ENCODE results near the gene MLN.

MLN gene

GRCh38 chr6:33803571-33804053 lies at the start of gene MLN:
Gene MLN, minus strand, starts transcription at chr6:33804003. Its CDS starts 2,840 bp downstream, at chr6:33801163.
- no peak for DNase-seq (ENCODE audit: low read depth)

- DNase-seq (ENCODE audit: low read depth), result no peak
Measured at GRCh38 chr6:33853026-33853425, 49.2 kb upstream of the MLN start.

- DNase-seq (ENCODE audit: low read depth), result no peak
Measured at GRCh38 chr6:33851959-33852358, 48.2 kb upstream of the MLN start.

DNA sequence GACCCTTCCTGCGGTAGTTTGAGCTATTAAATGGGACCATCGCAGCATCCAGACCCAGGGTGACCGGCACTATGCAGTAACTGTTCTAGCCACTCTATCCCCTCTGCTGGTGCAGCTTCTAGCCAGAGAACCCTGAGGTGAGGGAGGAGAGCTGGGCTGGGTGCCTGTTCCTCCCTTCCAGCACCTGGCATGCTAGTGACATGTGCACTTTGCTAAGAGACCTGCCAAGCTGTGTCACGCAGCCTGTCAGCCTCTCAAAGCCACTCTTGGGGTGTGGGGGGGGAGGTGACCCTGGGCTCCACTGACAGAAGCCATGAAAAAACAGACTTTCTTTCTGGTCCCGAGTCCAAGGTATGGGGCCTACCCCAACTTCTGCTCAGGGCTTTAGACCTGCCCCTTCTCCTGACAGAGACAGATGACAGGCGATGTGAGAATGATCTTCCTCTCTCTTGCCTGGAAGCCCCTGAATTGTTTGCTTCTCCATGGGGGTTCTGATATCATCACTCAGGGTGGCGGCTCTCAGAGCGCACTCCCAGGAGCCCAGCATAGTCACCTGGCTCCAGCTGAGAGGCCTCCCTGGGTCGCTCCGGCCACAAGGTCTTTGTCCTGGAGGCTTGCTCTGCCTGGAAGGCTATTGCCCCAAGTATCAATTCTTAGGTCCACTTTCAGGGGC lies 47.2 kb upstream of the MLN start:
- DNase-seq (ENCODE audit: low read depth), result no peak

GRCh38 chr6:33850296-33850695 lies 46.5 kb upstream of the MLN start:
- no peak for DNase-seq (ENCODE audit: low read depth)

DNA sequence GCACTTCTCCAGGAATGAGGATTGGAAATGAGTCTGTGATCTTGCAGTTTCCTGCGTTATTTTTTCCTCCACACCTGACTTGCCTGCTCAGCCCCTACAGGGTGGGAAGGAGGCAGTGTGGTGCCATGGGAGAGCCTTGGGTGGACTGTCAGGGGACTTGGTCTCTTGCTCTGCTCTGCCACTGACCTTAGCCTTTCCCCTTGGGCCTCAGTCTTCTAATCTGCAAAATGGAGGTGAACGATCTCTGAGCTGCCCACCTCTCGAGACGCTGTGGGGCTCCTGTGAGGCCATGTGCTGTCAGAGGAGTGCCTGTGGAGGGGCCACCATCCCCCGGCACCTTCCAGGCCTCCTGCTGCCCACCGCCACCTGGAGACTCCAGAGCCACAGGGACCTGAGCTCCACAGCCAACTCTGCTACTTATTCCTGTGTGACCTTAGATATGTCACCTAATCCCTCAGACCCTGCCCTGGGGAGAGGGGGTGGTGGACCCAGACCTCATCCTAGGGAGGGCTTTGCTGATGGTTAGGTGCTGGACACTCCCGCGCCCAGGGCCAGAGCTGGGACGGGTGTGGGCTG lies 45.8 kb upstream of the MLN start:
- DNase-seq (ENCODE audit: low read depth), result no peak

GRCh38 chr6:33848484-33848883 lies 44.7 kb upstream of the MLN start:
- no peak for DNase-seq (ENCODE audit: low read depth)

GRCh38 chr6:33847867-33848266 lies 44.1 kb upstream of the MLN start:
- no peak for DNase-seq (ENCODE audit: low read depth)

- no peak for DNase-seq (ENCODE audit: low read depth)
Measured at GRCh38 chr6:33847078-33847477, 43.3 kb upstream of the MLN start.

DNA sequence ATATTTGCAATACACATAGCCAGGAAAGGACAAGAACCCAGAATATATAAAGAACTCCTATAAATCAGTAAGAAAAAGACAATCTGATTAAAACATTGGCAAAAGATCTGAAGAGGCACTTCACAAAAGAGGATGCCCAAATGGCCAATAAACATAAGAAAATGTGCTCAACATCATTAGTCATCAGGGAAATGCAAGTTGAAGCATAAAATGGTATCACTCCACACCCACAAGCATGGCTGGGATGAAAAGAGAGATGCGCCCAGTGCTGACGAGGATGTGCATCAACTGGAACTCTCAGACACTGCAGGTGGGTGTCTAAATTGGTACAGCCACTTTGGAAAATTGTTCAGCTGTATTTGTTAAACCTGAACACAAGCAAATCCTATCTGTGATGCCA lies 42.4 kb upstream of the MLN start:
- DNase-seq (ENCODE audit: low read depth), result no peak

DNA sequence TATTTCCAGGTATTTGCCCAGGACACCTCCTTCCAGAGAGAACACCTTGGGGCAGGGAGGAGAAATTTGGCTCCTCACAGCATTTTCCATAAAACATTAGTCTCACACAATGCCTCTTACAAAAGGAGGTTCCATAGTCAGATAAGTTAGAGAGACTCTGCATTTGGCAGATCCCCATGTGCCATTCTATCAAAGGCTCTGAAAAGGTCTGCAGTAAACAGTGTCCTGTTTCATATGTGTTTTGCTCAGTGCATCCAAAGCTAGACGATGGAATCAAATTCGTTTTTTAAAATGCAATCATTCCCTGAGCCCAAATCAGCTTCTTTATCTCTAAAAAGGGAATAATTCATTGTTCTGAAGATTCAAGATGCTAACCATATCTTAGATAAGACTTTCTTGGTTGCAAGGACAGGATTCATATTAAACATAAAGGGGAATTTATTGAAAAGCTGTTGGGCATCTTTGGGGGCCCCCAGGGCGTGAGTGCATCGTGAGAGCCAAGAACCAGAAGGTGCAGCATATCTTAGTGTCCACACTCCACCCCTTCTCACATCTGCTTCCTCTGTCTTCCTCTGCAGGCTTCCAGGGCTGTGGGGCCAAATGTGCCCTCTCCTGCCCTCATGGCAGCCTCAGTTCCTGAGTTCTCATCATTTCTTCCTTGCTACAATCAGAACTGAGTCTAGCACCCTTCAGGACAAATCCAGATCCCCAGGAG lies 41.4 kb upstream of the MLN start:
- no peak for DNase-seq (ENCODE audit: low read depth)

- no peak for DNase-seq (ENCODE audit: low read depth)
Measured at GRCh38 chr6:33843131-33844121, 39.6 kb upstream of the MLN start.

GRCh38 chr6:33841868-33842267 lies 38.1 kb upstream of the MLN start:
- no peak for DNase-seq (ENCODE audit: low read depth)

GRCh38 chr6:33841070-33841469 lies 37.3 kb upstream of the MLN start:
- no peak for DNase-seq (ENCODE audit: low read depth)

- no peak for DNase-seq (ENCODE audit: low read depth)
Measured at GRCh38 chr6:33840048-33840926, 36.5 kb upstream of the MLN start.

- no peak for DNase-seq (ENCODE audit: low read depth)
Measured at GRCh38 chr6:33839399-33840047, 35.7 kb upstream of the MLN start.

- DNase-seq (ENCODE audit: low read depth), result no peak
Measured at GRCh38 chr6:33838983-33839382, 35.2 kb upstream of the MLN start.

DNA sequence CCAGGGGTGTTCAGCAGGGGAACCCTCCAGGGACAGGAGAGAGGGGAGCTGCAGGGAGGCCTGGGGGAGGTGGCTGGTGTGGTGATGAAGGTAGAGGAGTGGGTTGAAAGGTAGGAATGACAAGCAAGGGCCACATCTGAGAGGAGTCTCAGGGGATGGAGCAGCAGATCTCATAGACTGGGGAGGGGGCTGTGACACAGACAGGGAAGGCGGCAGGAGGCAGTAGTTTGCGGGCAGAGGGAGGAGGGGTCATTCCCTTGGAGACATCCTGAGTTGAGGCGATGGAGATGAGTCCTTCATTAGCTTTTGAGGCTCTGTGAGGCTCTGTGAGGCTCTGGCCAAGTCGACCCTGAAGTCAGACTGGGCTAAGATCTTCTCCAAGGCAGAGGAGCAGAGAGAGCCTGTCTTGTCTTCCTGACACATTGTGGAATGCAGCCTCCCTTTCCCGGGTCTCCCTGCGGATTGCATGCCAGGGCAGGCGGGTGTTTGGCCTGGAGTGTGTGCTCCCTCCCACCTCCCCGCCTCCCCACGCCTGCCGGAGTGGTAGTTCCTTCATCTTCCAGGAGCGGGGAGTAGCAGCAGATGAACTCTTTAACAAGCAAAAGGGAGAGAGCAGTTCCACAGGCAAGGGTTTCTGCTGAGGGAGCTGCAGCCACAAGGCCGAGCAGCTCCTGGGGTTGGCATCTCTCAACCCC lies 34.3 kb upstream of the MLN start:
- DNase-seq (ENCODE audit: low read depth), result no peak

DNA sequence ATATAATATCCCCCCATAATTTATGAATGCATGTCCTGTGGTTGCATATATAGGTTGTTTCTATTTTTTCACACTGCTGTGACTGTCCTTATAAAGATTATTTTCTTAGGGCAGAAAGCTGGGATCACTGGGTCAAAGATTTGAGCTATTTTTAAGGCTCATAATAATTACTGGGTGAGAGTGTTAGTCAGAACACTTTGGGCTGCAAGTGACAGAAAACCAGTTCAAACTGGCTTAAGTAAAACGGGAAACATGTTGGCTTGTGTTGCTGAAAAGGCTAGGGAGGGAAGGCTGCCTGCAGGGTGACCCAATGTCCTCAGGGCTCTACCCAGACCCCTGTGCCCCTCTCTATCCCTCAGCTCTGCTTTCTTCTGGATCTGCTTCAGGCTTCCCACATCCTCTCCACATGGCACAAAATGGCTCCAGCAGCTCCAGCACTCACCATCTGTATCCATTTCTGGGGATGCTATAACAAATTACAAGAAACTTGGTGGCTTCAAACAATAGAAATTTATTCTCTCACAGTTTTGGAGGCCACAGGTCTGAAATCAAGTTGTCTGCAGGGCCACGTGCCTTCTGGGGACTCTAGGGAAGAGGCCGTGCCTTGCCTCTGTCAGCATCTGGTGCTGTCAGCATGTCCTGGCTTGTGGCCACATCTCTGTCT lies 33.1 kb upstream of the MLN start:
- DNase-seq (ENCODE audit: low read depth), result no peak
